Measurements from ENCODE around the gene CEP70. TPM values are rescaled to one million over a fixed set of nuclear protein-coding genes. Genes with fewer than 3 reads are reported as not detected.
"Not testable (repeated sequence)": the region's sequence is repeated elsewhere in the genome, so short reads cannot be mapped to it uniquely, and the experiment has no call there.

Gene CEP70
- total RNA-seq, 1 donor from 2014 or later: 51.6 TPM

DNA sequence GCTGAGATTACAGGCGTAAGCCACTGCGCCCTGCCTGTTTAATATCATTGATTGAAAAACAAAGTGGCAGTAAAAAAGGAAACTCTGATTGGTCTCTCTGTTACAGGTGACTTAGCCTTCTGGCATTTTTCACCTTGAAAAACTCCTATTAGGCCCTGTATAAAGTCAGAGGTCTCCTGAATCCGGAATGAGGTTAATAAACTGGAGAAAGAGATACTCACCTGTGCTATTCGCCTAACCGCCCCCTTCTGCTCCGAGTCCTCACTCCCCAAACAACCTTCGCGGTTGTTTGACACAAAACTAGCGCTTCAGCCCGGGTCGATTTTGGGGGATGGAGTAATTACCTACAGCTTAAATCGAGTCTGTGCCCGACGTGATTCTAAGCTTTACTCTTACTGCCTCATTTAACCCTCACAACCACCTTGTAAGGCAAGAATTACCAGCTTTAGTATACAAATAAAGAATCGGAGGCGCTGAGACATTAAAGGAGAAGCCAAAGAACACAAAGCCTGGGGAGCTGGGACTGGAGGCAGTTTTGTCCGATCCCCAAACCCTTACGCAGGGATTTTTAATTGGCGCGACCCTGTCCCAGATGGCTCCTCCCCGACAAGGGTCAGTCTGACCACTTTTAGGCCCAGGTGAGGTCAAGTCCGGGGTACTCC is 441 bp downstream of the CEP70 start:
- no peak for DNase-seq (ENCODE audit: low spot score)

DNA sequence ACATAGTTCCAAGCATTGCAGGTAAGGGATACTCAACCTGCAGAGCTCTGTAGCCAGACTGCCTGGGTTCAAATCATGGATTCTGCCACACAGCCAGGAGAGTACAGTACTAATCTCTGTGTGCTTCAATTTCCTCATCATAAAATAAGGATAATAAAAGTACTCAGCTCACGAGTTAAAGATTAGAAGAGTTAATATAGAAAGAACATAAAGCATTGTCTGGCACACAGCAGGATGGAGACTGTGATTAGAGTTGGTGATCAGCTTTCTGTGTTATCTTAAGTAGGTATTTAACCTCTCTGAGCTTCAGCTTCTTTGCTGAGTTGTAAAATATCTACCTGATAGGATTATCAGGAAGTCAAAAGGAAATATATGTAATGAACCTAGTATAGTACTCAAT is 2.7 kb downstream of the CEP70 start:
- DNase-seq (ENCODE audit: low spot score): no peak

DNA sequence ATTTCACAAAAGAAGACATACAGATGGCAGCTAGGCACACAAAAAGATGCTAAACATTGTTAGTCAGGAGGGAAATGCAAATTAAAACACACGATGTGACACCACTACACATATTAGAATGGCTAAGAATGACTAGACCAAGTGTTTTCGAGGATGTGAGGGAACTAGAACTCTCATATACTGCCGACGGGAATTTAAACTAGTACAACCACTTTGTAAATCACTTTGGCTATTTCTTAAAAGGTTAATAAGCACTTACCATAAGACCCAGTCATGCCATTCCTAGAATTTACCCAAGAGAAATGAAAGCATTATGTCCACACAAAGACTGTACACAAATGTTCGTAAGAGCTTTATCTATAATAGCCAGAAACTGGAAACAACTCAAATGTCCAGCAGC is 5.6 kb downstream of the CEP70 start:
- no peak for DNase-seq (ENCODE audit: low spot score)

DNA sequence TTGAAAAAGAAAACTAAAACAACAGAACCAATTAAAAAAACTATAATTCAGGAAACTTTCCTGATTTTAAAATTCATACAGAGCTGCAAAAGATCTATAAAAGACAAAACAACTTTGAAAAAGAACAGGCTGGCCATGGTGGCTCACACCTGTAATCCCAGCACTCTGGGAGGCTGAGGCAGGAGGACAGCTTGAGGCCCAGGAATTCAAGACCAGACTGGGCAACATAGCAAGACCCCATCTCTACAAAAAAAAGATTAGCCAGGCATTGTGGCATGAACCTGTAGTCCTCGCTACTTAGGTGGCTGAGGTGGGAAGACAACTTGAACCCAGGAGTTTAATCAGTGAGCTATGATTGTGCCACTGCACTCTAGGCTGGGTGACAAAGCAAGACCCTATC is 6.7 kb downstream of the CEP70 start:
- no peak for DNase-seq (ENCODE audit: low spot score)

DNA sequence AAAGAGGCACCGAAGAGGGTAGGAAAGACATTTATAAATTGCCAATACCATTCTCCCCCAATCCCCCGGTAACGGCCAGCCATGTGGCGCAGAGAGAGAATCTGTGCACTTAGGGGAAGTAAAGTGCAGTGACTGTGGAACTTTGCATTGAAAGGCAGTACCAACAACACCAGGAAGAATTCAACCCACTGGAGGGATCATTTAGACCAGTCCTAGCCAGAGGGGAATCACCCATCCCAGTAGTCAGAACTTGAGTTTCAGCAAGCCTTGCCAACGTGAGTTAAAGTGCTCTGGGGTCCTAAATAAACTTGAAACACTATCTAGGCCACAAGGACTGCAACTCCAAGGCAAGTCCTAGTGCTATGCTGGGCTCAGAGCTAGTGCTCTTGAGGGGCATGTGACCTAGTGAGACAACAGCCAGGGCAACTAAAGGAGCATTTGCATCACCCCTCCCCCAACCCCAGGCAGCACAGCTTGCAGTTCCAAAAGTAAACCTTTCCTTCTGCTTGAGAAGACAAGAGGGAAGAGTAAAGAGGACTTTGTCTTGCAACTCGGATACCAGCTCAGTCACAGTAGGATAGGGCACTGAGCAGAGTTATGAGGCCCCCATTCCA is 15.0 kb downstream of the CEP70 start:
- DNase-seq (ENCODE audit: low spot score): no peak

DNA sequence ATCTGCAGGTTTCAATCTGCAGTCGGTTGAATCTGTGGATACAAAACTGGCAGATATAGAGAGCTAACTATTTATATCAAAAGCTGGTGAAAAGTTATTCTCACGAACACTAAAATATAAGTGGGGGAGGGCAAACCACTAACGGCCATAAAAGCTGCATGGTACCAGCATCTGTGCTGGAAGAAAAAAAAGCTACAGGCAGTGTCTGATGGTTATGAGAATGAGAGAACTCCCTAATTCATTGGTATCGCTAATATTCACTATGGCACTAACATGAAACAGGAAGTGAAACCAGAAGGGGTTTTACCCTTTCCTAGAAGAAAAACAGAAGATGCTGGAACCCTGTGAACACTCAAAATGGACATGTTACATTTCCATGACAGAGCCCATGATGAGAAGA is 15.9 kb downstream of the CEP70 start:
- DNase-seq (ENCODE audit: low spot score): no peak

DNA sequence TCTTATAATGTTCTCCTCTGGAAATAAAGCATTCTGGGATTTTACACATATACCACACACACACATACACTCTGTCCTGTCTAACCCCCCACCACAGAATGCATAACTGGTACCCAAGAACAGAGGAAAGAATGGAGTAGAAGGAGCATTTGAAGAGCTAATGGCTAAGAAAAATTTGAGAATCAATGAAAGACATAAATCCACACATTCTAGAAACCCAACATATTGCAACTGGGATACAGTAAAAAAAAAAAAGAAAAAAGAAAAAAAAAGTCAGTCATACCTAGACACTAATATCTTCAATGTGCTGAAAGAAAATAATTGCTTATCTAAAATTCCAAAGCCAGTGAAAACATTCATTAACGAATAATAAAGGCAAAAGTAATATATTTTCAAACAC is 20.9 kb downstream of the CEP70 start:
- no peak for DNase-seq (ENCODE audit: low spot score)

DNA sequence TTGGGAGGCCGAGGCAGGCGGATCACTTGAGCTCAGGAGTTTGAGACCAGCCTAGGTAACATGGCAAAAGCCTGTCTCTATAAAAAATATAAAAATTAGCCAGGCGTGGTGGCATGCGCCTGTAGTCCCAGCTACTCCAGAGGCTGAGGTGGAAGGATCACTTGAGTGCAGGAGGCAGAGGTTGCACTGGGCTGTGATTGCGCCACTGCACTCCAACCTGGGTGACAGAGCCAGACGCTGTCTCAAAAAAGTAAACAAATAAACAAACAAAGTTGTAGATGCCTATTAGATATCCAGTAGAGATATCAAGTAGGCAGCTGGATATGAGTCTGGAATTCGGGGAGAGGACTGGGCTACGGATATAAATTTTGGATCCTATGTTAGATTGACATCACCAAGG is 24.4 kb downstream of the CEP70 start:
- DNase-seq (ENCODE audit: low spot score): not testable (repeated sequence)

DNA sequence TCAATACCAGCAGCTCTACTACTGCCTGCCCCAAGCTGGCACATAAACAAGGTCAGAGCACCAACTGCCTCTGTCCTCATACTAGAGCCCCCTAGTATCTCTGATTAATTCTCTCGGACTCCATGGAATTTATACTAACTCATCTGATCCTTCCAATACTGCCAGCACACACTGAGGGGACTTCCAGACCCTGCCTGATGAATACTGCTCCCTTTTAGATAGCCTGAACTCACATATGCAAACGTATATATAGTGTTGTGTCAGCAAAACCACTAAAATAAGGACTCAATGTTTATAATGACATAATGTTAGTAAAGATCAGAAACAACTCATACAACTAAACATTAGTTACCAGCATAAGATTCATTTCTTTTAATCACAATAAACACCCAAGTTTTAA is 25.0 kb downstream of the CEP70 start:
- no peak for DNase-seq (ENCODE audit: low spot score)

DNA sequence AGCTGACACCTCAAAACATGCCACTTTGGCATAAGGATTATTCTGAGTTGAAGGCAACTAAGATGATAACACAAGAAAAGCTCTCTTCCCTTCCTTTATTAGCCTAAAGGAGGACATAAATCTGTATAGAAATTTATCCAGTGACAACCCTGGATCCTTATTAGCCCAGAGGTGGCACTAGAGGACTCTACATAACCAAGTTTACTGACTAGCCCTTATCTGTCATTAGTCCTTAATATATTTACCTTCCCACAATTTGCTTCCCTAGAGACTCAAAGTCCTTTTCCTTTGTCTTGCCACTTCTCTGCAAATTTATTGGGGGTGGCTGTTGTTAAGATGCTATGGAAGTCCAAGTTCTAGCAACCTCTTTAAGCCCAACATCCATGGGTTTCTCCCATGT is 26.7 kb downstream of the CEP70 start:
- DNase-seq (ENCODE audit: low spot score): no peak

DNA sequence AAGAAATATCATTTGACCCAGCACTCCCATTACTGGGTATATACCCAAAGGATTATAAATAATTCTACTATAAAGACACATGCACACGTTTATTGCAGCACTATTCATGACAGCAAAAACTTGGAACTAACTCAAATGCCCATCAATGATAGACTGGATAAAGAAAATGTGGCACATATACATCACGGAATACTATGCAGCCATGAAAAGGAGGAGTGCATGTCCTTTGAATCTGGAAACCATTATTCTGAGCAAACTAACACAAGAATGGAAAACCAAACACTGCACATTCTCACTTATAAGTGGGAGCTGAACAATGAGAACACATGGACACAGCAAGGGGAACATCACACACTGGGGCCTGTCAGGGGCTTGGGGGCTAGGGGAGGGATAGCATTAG is 27.8 kb downstream of the CEP70 start:
- DNase-seq (ENCODE audit: low spot score): not testable (repeated sequence)

DNA sequence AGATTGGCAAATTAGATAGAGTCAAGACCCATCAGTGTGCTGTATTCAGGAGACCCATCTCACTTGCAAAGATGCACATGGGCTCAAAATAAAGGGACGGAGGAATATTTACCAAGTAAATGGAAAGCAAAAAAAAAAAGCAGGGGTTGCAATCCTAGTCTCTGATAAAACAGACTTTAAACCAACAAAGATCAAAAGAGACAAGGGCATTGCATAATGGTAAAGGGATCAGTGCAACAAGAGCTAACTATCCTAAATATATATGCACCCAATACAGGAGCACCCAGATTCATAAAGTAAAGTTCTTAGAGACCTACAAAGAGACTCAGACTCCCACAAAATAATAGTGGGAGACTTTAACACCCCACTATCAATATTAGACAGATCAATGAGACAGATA is 31.2 kb downstream of the CEP70 start:
- not testable (repeated sequence) for DNase-seq (ENCODE audit: low spot score)

DNA sequence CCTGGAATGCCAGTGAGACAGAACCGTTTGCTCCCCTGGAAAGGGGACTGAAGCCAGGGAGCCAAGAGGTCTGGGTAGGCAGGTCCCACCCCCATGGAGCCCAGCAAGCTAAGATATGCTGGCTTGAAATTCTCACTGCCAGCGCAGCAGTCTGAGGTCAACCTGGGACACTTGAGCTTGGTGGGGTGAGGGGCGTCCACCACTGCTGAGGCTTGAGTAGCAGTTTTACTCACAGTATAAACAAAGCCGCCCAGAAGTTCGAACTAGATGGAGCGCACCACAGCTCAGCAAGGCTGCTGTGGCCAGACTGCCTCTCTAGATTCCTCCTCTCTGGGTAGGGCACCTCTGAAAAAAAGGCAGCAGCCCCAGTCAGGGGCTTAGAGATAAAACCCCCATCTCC is 33.6 kb downstream of the CEP70 start:
- DNase-seq (ENCODE audit: low spot score): no peak

DNA sequence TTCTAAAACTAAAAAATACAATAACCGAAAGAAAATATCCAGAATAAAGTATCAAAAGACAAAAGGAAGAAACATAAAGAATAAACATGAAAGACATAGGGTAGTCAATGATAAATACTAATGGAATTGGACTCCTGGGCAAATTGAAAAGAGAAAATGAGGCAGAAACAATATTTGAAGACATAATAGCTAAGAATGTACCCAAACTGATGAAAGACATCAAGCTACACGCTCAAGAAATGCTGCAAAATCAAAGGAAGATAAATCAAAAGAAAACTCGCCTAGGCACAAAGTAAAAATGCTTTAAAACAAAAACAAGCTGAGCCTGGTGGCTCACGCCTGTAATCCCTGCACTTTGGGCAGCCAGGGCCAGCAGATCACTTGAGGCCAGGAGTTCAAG is 34.9 kb downstream of the CEP70 start:
- no peak for DNase-seq (ENCODE audit: low spot score)

DNA sequence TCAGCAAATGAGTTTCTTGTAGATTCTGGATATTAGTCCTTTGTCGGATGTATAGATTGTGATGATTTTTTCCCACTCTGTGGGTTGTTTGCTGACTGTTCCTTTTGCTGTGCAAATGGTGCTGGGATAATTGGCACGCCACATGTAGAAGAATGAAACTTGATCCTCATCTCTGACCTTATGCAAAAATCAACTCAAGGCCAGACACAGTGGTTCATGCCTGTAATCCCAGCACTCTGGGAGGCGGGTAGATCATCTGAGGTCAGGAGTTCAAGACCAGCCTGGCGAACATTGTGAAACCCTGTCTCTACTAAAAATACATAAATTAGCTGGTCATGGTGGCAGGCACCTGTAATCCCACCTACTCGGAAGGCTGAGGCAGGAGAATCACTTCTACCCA is 39.3 kb downstream of the CEP70 start:
- DNase-seq (ENCODE audit: low spot score): not testable (repeated sequence)

DNA sequence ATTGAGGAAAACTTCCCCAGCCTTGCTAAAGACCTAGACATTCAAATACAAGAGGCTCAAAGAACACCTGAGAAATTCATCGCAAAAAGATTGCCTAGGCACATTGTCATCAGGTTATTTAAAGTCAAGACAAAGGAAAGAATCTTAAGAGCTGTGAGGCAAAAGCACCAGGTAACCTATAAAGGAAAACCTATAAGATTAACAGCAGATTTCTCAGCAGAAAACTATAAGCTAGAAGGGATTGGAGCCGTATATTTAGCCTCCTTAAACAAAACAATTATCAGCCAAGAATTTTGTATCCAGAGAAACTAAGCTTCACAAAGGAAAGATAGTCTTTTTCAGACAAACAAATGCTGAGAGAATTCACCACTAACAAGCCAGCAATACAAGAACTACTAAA is 43.1 kb downstream of the CEP70 start:
- DNase-seq (ENCODE audit: low spot score): not testable (repeated sequence)

DNA sequence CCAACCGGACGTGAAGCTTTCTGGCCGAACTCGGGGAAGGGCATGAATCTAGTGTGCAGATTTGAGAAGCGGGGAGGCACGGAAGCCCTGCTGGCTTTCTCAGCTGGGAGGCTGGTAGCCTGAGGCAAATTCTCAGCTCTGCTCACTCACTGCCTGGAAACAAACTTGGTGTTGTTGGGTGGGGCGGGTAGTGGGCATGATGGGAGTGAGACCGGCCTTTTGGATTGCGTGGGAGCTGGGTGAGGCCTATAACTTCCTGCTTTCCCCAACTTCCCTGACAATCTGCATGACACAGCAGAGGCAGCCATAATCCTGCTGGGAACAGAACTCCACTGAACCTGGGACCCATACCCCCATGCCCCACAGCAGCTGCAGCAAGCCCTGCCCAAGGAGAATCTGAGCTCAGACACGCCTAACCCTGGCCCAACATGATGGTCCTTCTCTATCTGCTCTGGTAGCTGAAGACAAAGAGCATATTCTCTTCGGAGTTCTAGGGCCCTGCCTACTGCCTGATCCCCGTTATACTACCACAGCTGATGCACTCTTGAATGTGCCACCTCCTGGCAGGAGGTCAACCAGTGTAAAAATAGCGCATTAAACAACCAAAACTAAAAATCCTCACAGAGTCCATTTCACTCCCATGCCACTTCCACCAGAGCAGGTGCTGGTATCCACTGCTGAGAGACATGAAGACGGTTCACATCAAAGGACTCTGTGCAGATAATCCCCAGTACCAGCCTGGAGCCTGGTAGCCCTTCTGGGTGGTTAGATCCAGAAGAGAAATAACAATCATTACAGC is 44.7 kb downstream of the CEP70 start:
- no peak for DNase-seq (ENCODE audit: low spot score)

DNA sequence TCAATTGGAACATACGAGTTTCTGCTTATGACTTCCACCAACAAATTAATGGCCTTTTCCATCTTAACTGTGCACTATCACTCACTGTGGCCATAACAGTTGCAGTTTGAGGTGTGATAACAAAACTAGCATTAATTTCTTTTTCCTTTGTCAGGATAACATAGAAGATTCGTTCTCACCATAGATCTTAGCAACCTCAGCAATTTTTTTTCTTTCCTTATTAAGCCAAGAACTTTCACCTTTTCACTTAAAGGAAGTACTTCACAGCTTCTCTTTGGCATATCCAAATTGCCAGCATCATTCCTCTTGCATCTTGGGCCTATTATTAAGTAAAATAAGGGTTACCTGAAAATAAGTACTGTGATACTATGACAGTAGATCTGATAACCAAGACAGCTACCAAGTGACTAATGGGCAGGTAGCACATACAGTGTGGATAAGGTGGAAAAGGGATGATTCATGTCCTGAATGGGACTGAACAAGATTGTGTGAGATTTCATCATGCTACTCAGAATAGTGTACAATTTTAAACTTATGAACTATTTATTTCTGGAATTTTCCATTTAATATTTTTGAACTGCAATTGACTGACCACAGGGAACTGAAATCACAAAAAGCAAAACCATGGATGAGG is 46.6 kb downstream of the CEP70 start:
- no peak for DNase-seq (ENCODE audit: low spot score)

DNA sequence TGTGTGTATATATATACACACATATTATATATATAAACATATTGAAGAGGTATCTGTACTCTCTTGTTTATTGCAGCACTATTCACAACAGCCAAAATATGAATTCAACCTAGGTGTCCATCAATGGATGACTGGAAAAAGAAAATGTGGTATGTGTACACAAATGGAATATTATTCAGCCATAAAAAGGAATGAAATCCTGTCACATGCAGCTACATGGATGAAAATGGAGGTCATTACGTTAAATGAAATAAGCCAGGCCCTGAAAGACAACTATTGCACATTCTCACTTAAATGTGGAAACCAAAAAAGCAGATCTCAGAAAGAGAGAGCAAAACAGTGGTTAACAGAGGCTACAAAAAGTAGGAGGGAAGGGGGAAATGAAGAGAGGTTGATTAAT is 49.5 kb downstream of the CEP70 start:
- no peak for DNase-seq (ENCODE audit: low spot score)

DNA sequence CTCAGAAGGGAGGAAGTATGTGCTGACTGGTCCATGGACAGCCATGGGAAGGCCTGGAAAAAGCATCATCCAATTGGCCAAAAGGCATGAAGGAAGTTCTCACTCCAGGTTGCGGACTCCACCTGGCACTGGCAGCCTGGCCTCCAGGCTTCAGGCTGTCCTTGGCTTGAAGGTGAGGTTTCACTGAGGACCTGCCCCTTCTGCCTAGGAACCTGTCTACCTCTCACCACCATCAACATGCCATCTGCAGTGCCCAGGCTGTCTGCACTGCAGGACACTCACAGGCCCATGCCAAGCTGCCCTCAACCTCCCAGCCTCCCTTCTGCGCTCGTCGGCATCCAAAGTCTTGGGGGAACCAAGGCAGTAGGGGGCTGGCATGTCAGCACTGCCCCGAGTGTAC is 51.1 kb downstream of the CEP70 start:
- DNase-seq (ENCODE audit: low spot score): no peak

DNA sequence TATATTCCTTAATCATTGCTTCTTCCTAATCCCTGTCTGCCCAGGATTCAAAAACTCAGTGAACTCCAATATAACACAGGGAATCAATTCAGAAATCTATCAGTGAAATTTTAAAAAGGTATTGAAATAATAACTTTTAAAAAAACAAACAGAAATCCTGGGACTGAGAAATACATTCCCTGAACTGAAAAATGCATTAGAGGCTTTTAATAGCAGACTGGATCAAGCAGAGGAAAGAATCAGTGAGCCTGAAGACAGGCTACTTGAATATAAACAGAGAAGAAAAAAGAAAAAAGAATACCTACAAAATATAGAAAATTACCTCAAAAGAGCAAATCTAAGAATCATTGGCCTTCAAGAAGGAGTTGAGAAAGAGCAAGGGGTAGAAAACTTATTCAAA is 54.7 kb downstream of the CEP70 start:
- no peak for DNase-seq (ENCODE audit: low spot score)

DNA sequence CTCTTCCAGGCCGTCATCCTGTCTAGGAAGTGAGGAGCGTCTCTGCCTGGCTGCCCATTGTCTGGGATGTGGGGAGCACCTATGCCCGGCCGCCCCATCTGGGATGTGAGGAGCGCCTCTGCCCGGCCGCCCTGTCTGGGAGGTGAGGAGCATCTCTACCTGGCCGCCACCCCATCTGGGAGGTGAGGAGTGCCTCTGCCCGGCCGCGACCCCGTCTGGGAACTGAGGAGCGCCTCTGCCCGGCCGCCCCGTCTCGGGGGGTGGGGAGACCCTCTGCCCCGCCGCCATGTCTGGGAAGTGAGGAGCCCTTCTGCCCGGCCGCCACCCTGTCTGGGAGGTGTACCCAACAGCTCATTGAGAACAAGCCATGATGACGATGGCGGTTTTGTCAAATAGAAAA is 72.6 kb downstream of the CEP70 start:
- not testable (repeated sequence) for DNase-seq (ENCODE audit: low spot score)
